Brain microvascular endothelial cell (primary cell): ENCODE data around the gene ARHGAP26.

Experiments used
- DNase-seq: peaks from one replicate; pipeline ENCODE4 v3.0.0-alpha.2; 2020
- H3K27ac ChIP-seq: fragments of 250-450 bp; sonication (Bioruptor Pico); 2 replicates; pipeline ENCODE4 v1.5.1; 2020; ENCODE audit warnings: mild to moderate bottlenecking, moderate library complexity
- H3K27me3 ChIP-seq: fragments of 250-450 bp; sonication (Bioruptor Pico); replicated peaks from 2 replicates; pipeline ENCODE4 v1.5.1; 2020; ENCODE audit warnings: mild to moderate bottlenecking
- H3K36me3 ChIP-seq: fragments of 250-450 bp; sonication (Bioruptor Pico); replicated peaks from 2 replicates; pipeline ENCODE4 v1.5.1; 2020; ENCODE audit warnings: mild to moderate bottlenecking
- H3K4me3 ChIP-seq: 2 replicates; pipeline ENCODE4 v1.5.1; 2011; ENCODE audit warnings: low read depth, mild to moderate bottlenecking, control low read depth, low read length, moderate library complexity
- CTCF ChIP-seq: IDR thresholded peaks from 2 replicates; pipeline ENCODE4 v1.5.1; 2011; ENCODE audit warnings: low read depth, mild to moderate bottlenecking, moderate library complexity, low read length, control low read depth, inconsistent platforms; ENCODE audit errors: missing control alignments
- in situ Hi-C: cut with HindIII; loops from 2 replicates; pipeline ENCODE4 v1.10.0; 2017; ENCODE audit warnings: low sequenced_read_pairs, low pct_ligation_motif_present

The ARHGAP26 gene

GRCh38 chr5:143195491-143195890 lies 425.3 kb downstream of the ARHGAP26 start:
- DNase-seq = no peak
- no peak for TF ChIP-seq CTCF
- Histone ChIP-seq H3K4me3 (no peak overlapping the region), H3K36me3 (no peaks in the 10 kb centered on the region), H3K27ac (no peak overlapping the region), H3K27me3 (no peaks in the 10 kb centered on the region)
- in situ Hi-C loops = no loop called here

- TF ChIP-seq CTCF = no peak
- Histone ChIP-seq H3K27ac (no peak overlapping the region), H3K4me3 (no peak overlapping the region), H3K27me3 (no peaks in the 10 kb centered on the region), H3K36me3 (no peaks in the 10 kb centered on the region)
- no peak for DNase-seq
- in situ Hi-C loops = no loop called here
Measured at GRCh38 chr5:143196601-143197259, 426.6 kb downstream of the ARHGAP26 start.

GRCh38 chr5:143197260-143197656 lies 427.1 kb downstream of the ARHGAP26 start:
- DNase-seq = no peak
- H3K4me3 ChIP-seq = no peak overlapping the region
- H3K27me3 ChIP-seq = no peaks in the 10 kb centered on the region
- H3K36me3 ChIP-seq = no peaks in the 10 kb centered on the region
- in situ Hi-C loops = no loop called here
- TF ChIP-seq CTCF = no peak
- no peak overlapping the region for H3K27ac ChIP-seq

GRCh38 chr5:143198332-143198731 lies 428.2 kb downstream of the ARHGAP26 start:
- in situ Hi-C loops = no loop called here
- Histone ChIP-seq H3K4me3 (no peak overlapping the region), H3K36me3 (no peaks in the 10 kb centered on the region), H3K27me3 (no peaks in the 10 kb centered on the region), H3K27ac (no peak overlapping the region)
- DNase-seq = no peak
- no peak for TF ChIP-seq CTCF

- Histone ChIP-seq H3K27ac (no peak overlapping the region), H3K4me3 (no peak overlapping the region), H3K27me3 (no peaks in the 10 kb centered on the region), H3K36me3 (no peaks in the 10 kb centered on the region)
- no peak for DNase-seq
- TF ChIP-seq CTCF = no peak
- in situ Hi-C loops = no loop called here
Measured at GRCh38 chr5:143199161-143199560, 429.0 kb downstream of the ARHGAP26 start.

- Histone ChIP-seq H3K4me3 (no peak overlapping the region), H3K27ac (no peak overlapping the region), H3K36me3 (no peaks in the 10 kb centered on the region), H3K27me3 (no peaks in the 10 kb centered on the region)
- in situ Hi-C loops = no loop called here
- TF ChIP-seq CTCF = no peak
- DNase-seq = no peak
Measured at GRCh38 chr5:143199843-143200242, 429.7 kb downstream of the ARHGAP26 start.
